ENCODE results near the gene ENTREP3. TPM values are rescaled to one million over a fixed set of nuclear protein-coding genes. Genes with fewer than 3 reads are reported as not detected.

The ENTREP3 gene
- total RNA-seq, 2 donors from 2014 or later = 49.5 to 65.9 TPM

- no peak overlapping the region for H3K27ac Mint-ChIP-seq
- Histone ChIP-seq H3K36me3 (ENCODE audit: control insufficient read depth, insufficient read depth, low read length) (no peaks in the 10 kb centered on the region), H3K27ac (ENCODE audit: low read depth, low read length) (no peak overlapping the region), H3K9me3 (ENCODE audit: control insufficient read depth, low read length) (no peaks in the 10 kb centered on the region), H3K27me3 (ENCODE audit: control insufficient read depth, insufficient read depth, low read length, poor library complexity, severe bottlenecking) (peaks cover 8% of the 10 kb centered on the region), H3K4me1 (ENCODE audit: control insufficient read depth, insufficient read depth, low read length) (no peaks in the 10 kb centered on the region), H3K9ac (ENCODE audit: extremely low read depth, low read length, poor library complexity, severe bottlenecking) (no peak overlapping the region), H3K4me3 (ENCODE audit: low read length) (no peak overlapping the region)
- no peaks in the 10 kb centered on the region for H3K36me3 Mint-ChIP-seq (ENCODE audit: low read depth)
- H3K4me1 Mint-ChIP-seq = no peaks in the 10 kb centered on the region
- no peaks in the 10 kb centered on the region for H3K9me3 Mint-ChIP-seq
- H3K27me3 Mint-ChIP-seq (ENCODE audit: insufficient read depth) = peaks cover 10% of the 10 kb centered on the region
- TF ChIP-seq CTCF (conservative IDR thresholded peaks at IDR 0.05) = no peak
- 93 to 100% methylated on average over 1 to 21 of the region's 21 CpGs for WGBS, 2 experiments (ENCODE audit: insufficient coverage in 1 of 2, insufficient read length in 1 of 2)
- no peak overlapping the region for H3K4me3 Mint-ChIP-seq
- DNase-seq = no peak
Measured at GRCh38 chr1:155287987-155288543, 32.8 kb upstream of the ENTREP3 start.

- Mint-ChIP-seq H3K4me1 (no peaks in the 10 kb centered on the region), H3K27me3 (ENCODE audit: insufficient read depth) (peaks cover 2% of the 10 kb centered on the region), H3K36me3 (ENCODE audit: low read depth) (no peaks in the 10 kb centered on the region), H3K4me3 (no peak overlapping the region), H3K9me3 (no peaks in the 10 kb centered on the region), H3K27ac (no peak overlapping the region)
- no peak overlapping the region for H3K4me3 ChIP-seq (ENCODE audit: low read length)
- DNase-seq = no peak
- H3K36me3 ChIP-seq (ENCODE audit: control insufficient read depth, insufficient read depth, low read length) = no peaks in the 10 kb centered on the region
- no peaks in the 10 kb centered on the region for H3K4me1 ChIP-seq (ENCODE audit: control insufficient read depth, insufficient read depth, low read length)
- no peak overlapping the region for H3K9ac ChIP-seq (ENCODE audit: extremely low read depth, low read length, poor library complexity, severe bottlenecking)
- no peak for TF ChIP-seq CTCF (conservative IDR thresholded peaks at IDR 0.05)
- no peaks in the 10 kb centered on the region for H3K27me3 ChIP-seq (ENCODE audit: control insufficient read depth, insufficient read depth, low read length, poor library complexity, severe bottlenecking)
- WGBS, 2 experiments (ENCODE audit: insufficient coverage in 1 of 2, insufficient read length in 1 of 2) = 91 to 100% methylated on average over 2 of the region's 2 CpGs
- H3K9me3 ChIP-seq (ENCODE audit: control insufficient read depth, low read length) = no peaks in the 10 kb centered on the region
- H3K27ac ChIP-seq (ENCODE audit: low read depth, low read length) = no peak overlapping the region
Measured at GRCh38 chr1:155286544-155286943, 31.3 kb upstream of the ENTREP3 start.

- no peak overlapping the region for H3K4me3 Mint-ChIP-seq
- DNase-seq = no peak
- 95% methylated on average over 16 to 18 of the region's 18 CpGs for WGBS, 2 experiments (ENCODE audit: insufficient coverage in 1 of 2, insufficient read length in 1 of 2)
- no peak overlapping the region for H3K27ac ChIP-seq (ENCODE audit: low read depth, low read length)
- no peak overlapping the region for H3K27ac Mint-ChIP-seq
- H3K9me3 ChIP-seq (ENCODE audit: control insufficient read depth, low read length) = no peaks in the 10 kb centered on the region
- no peak overlapping the region for H3K9ac ChIP-seq (ENCODE audit: extremely low read depth, low read length, poor library complexity, severe bottlenecking)
- H3K36me3 Mint-ChIP-seq (ENCODE audit: low read depth) = no peaks in the 10 kb centered on the region
- H3K9me3 Mint-ChIP-seq = no peaks in the 10 kb centered on the region
- H3K4me1 ChIP-seq (ENCODE audit: control insufficient read depth, insufficient read depth, low read length) = no peaks in the 10 kb centered on the region
- H3K27me3 Mint-ChIP-seq (ENCODE audit: insufficient read depth) = no peaks in the 10 kb centered on the region
- H3K27me3 ChIP-seq (ENCODE audit: control insufficient read depth, insufficient read depth, low read length, poor library complexity, severe bottlenecking) = no peaks in the 10 kb centered on the region
- H3K36me3 ChIP-seq (ENCODE audit: control insufficient read depth, insufficient read depth, low read length) = no peaks in the 10 kb centered on the region
- no peak overlapping the region for H3K4me3 ChIP-seq (ENCODE audit: low read length)
- H3K4me1 Mint-ChIP-seq = no peaks in the 10 kb centered on the region
- TF ChIP-seq CTCF (conservative IDR thresholded peaks at IDR 0.05) = no peak
Measured at GRCh38 chr1:155285631-155286044, 30.4 kb upstream of the ENTREP3 start.

All from endodermal cell (in vitro differentiated cells).